ENCODE data around the gene TBC1D16.

Gene TBC1D16

DNA sequence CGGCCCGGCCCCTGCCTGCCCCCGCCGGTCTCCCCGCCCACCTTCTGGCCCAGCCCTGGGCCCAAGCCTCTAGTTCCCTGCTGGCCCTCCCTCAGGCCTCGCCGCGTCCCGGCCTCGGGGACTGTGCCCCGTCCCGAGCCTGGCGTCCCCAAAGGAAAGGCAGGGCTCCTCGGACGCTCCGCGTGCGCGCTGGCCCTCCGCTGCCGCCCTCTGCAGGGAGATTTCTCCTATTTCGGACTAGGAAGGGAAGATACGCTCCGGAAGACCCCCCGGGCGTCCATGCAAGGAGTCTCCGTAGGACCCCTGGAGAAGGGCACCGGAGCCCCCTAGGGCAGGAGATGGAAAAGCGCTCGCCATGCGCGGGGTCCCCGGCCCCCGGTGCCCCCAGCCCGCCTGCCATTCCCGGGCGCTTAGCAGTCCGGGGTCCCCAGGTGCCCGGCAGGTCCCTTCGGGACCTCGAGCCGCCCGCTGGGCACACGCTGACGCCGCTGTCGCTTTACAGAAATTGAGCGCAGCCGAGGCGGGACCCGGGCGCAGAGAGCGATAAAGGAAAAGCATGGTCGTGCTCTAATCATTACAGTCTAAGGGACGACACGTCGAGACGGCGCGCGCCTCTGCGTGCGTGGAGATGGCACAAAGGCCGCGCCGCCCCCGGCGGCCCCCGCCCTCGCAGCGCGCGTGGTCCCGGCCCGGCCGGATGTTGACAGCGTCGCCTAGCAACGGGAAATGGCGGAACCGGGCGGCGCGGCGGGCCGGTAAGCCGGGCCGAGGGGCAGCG is 454 bp upstream of the TBC1D16 start, which contains the start of gene CCDC40:
Gene CCDC40, plus strand, starts transcription at position 706 of the 778 bp plus-strand sequence. Its CDS starts 21 bp downstream, at position 727.
- peak; percentile 35 for FAIRE-seq
- TF ChIP-seq POLR2A (IDR thresholded peaks at IDR 0.05; ENCODE audit: low read depth, low read length) (no peak), SPI1 (IDR thresholded peaks at IDR 0.05; ENCODE audit: low read depth, low read length) (no peak), PAX5 (IDR thresholded peaks at IDR 0.05; ENCODE audit: insufficient read depth, low read length, severe bottlenecking) (no peak), TAF1 (IDR thresholded peaks at IDR 0.05; ENCODE audit: low read depth, low read length) (no peak)
- peak; percentile 74 for DNase-seq (ENCODE audit: insufficient read length, low spot score)

DNA sequence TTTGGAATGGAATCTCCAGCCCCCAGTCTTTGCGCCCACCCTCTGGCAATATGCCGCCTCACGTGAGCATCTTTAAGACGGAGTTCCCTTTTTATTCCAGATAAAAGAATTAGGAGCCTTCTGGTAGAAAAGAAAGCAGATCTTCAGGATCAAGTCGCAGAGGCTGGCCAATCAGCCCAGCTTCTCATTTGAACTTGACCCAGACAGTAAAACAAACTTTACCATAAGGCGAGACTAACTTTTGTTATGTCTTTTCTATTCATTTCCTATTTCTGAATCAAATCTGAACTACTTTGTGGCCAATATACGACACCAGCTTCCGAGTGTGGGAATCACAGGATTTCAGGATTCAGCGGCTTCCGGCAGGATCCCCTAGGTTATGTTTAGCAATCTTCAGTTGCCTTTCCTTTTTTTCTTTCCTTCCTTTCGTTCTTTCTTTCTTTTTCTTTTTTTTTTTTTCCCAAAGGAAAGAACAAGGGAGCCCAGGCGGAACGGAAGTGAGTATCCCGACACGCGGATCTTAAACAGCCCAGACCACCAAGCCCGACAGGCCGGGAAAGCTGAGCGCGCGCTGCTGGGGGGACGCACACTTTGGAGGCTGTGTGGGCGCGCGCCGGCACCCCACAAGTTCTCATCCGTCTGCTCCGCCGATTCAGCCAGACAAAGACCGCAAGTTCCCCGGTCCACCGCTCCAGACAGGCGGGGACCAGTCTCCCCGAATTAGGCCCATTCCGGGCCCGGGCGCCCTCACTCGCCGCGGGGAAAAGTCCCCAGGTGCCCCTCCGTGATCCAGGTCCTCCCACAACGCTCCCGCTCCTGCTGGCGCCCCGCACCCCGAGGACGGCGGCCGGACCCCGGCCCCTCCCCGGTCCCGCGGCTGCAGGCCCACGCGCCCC is 633 bp downstream of the TBC1D16 start:
- TF ChIP-seq POU2F2 (IDR thresholded peaks at IDR 0.05; ENCODE audit: low read depth, low read length) (no peak), POLR2AphosphoS5 (IDR thresholded peaks at IDR 0.05; ENCODE audit: low read depth, low read length) (no peak), PAX5 (IDR thresholded peaks at IDR 0.05; ENCODE audit: insufficient read depth, low read length, severe bottlenecking) (no peak), TAF1 (IDR thresholded peaks at IDR 0.05; ENCODE audit: low read depth, low read length) (no peak)
- peak; percentile 51 for DNase-seq (ENCODE audit: insufficient read length, low spot score)
- no peak for FAIRE-seq

- TF ChIP-seq PAX5 (IDR thresholded peaks at IDR 0.05; ENCODE audit: insufficient read depth, low read length, severe bottlenecking) = no peak
- no peak for TF ChIP-seq POLR2AphosphoS5 (IDR thresholded peaks at IDR 0.05; ENCODE audit: low read depth, low read length)
- TF ChIP-seq SPI1 (IDR thresholded peaks at IDR 0.05; ENCODE audit: low read depth, low read length) = no peak
- no peak for TF ChIP-seq POLR2A (IDR thresholded peaks at IDR 0.05; ENCODE audit: low read depth, low read length)
- no peak for TF ChIP-seq TAF1 (IDR thresholded peaks at IDR 0.05; ENCODE audit: low read depth, low read length)
- TF ChIP-seq POU2F2 (IDR thresholded peaks at IDR 0.05; ENCODE audit: low read depth, low read length) = no peak
- DNase-seq (ENCODE audit: insufficient read length, low spot score) (no peak), FAIRE-seq (no peak)
Observed at GRCh38 chr17:80033840-80034239, 1.8 kb downstream of the TBC1D16 start.

GRCh38 chr17:80032614-80033171 is 3.0 kb downstream of the TBC1D16 start:
- TF ChIP-seq POLR2AphosphoS5 (IDR thresholded peaks at IDR 0.05; ENCODE audit: low read depth, low read length) = no peak
- no peak for TF ChIP-seq TAF1 (IDR thresholded peaks at IDR 0.05; ENCODE audit: low read depth, low read length)
- TF ChIP-seq PAX5 (IDR thresholded peaks at IDR 0.05; ENCODE audit: insufficient read depth, low read length, severe bottlenecking) = no peak
- TF ChIP-seq POLR2A (IDR thresholded peaks at IDR 0.05; ENCODE audit: low read depth, low read length) = no peak
- no peak for TF ChIP-seq SPI1 (IDR thresholded peaks at IDR 0.05; ENCODE audit: low read depth, low read length)
- no peak for TF ChIP-seq POU2F2 (IDR thresholded peaks at IDR 0.05; ENCODE audit: low read depth, low read length)
- DNase-seq (ENCODE audit: insufficient read length, low spot score) = no peak
- FAIRE-seq = no peak

DNA sequence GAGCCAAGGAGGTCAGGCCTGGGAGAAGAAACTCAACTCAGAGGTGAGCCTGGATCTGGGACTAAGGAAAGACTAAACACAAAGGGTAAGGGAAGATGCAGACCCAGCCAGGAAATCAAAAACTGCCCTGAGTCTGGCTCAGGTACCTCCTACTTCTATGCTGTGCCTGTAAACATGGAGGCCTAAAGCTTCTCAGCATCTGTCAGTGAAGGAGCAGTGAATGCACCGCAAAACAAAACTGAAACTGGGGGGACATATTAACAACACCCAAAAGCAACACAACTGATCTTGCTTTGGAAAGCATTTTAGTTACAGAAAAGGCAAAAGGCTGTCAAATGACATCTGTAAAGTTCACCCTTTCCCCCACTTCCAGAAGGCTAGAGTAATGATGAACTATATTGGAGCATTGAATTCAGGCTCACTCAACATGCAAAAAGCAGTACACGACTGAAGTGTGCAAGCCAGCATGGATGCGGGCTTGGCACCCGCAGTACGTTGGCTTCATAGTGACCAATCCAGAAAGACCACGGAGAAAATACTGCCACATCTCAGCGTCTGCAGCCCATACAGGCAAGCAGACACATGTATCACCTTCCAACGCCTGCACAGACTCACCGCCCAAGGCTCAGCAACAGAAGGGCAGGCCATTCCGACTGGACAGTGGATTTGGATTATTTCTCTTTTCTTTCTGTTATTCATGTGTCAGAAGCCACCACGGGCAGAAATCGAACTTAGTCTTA is 3.8 kb downstream of the TBC1D16 start:
- TF ChIP-seq POU2F2 (IDR thresholded peaks at IDR 0.05; ENCODE audit: low read depth, low read length) = no peak
- no peak for TF ChIP-seq POLR2A (IDR thresholded peaks at IDR 0.05; ENCODE audit: low read depth, low read length)
- TF ChIP-seq POLR2AphosphoS5 (IDR thresholded peaks at IDR 0.05; ENCODE audit: low read depth, low read length) = no peak
- no peak for TF ChIP-seq PAX5 (IDR thresholded peaks at IDR 0.05; ENCODE audit: insufficient read depth, low read length, severe bottlenecking)
- no peak for TF ChIP-seq TAF1 (IDR thresholded peaks at IDR 0.05; ENCODE audit: low read depth, low read length)
- no peak for TF ChIP-seq SPI1 (IDR thresholded peaks at IDR 0.05; ENCODE audit: low read depth, low read length)
- DNase-seq (ENCODE audit: insufficient read length, low spot score) (no peak), FAIRE-seq (no peak)

DNA sequence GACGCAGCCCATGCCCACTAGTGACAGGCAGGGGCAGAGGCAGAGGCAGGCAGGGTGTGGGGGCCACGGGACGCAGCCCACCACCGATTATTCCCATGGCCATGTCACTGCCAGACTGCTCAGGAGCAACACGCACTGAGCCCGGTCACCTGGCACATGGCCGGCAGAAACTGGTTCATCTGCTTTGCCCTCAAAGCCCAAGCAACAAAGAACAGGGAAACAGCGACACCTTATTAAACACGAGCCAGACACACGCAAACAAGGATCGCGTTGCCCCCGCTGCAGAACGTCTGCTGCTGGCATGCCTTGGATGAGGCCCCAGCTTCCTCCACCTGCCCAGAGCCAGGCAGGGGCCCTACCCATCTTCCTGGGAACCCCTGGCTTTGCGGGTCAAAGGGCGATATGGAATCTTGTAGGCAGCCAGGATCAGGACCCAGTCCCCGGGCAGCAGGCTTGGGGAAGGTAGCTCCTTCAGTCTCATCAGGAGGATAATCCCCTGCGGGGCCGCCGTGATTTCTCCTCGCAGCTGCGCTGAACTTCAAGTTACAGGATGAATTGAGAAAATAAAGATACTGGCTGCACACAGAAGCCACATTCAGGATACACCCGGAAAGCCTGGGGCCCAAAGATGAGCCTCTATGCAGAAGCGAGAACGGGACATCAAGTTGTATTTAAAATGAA is 4.8 kb downstream of the TBC1D16 start:
- TF ChIP-seq TAF1 (IDR thresholded peaks at IDR 0.05; ENCODE audit: low read depth, low read length) (no peak), POLR2AphosphoS5 (IDR thresholded peaks at IDR 0.05; ENCODE audit: low read depth, low read length) (no peak), PAX5 (IDR thresholded peaks at IDR 0.05; ENCODE audit: insufficient read depth, low read length, severe bottlenecking) (no peak), SPI1 (IDR thresholded peaks at IDR 0.05; ENCODE audit: low read depth, low read length) (no peak)
- DNase-seq (ENCODE audit: insufficient read length, low spot score) (no peak), FAIRE-seq (no peak)

- no peak for FAIRE-seq
- DNase-seq (ENCODE audit: insufficient read length, low spot score) = no peak
- TF ChIP-seq TAF1 (IDR thresholded peaks at IDR 0.05; ENCODE audit: low read depth, low read length) (no peak), POU2F2 (IDR thresholded peaks at IDR 0.05; ENCODE audit: low read depth, low read length) (no peak), SPI1 (IDR thresholded peaks at IDR 0.05; ENCODE audit: low read depth, low read length) (no peak), POLR2A (IDR thresholded peaks at IDR 0.05; ENCODE audit: low read depth, low read length) (no peak), PAX5 (IDR thresholded peaks at IDR 0.05; ENCODE audit: insufficient read depth, low read length, severe bottlenecking) (no peak), POLR2AphosphoS5 (IDR thresholded peaks at IDR 0.05; ENCODE audit: low read depth, low read length) (no peak)
Observed at GRCh38 chr17:80029258-80029974, 6.3 kb downstream of the TBC1D16 start.

DNA sequence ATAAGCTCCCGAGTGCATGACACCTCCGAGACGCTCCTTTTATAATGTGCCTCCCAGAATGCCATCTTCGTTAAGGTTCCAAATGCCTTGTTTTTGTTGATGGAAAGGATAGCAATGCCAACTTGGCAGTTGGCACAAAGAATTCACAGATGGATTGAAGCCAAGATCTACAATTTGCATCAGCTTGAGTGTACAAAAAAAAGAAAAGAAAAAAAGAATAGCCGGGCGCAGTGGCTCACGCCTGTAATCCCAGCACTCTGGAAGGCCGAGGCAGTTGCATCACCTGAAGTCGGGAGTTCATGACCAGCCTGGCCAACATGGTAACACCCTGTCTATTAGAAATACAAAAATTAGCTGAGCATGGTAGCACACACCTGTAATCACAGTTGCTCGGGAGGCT is 7.6 kb downstream of the TBC1D16 start:
- TF ChIP-seq SPI1 (IDR thresholded peaks at IDR 0.05; ENCODE audit: low read depth, low read length) = no peak
- no peak for TF ChIP-seq POU2F2 (IDR thresholded peaks at IDR 0.05; ENCODE audit: low read depth, low read length)
- no peak for TF ChIP-seq PAX5 (IDR thresholded peaks at IDR 0.05; ENCODE audit: insufficient read depth, low read length, severe bottlenecking)
- no peak for TF ChIP-seq POLR2A (IDR thresholded peaks at IDR 0.05; ENCODE audit: low read depth, low read length)
- no peak for TF ChIP-seq TAF1 (IDR thresholded peaks at IDR 0.05; ENCODE audit: low read depth, low read length)
- TF ChIP-seq POLR2AphosphoS5 (IDR thresholded peaks at IDR 0.05; ENCODE audit: low read depth, low read length) = no peak
- FAIRE-seq (no peak), DNase-seq (ENCODE audit: insufficient read length, low spot score) (no peak)

Data from GM12891 (cell line).